VCaP (cell line): ENCODE data around the gene SOX5.

Source experiments
- H3K27ac ChIP-seq: fragments of 450-650 bp; 2 replicates; pipeline ENCODE4 v1.5.1; 2017
- CTCF ChIP-seq: fragments of 450-650 bp; conservative IDR thresholded peaks from 2 replicates; pipeline ENCODE4 v1.5.1; 2017; ENCODE audit warnings: mild to moderate bottlenecking, moderate library complexity

Gene SOX5

GRCh38 chr12:23561364-23562345 is 387.8 kb downstream of the SOX5 start:
- TF ChIP-seq CTCF = no peak
- H3K27ac ChIP-seq = no peak overlapping the region

- no peak for TF ChIP-seq CTCF
- H3K27ac ChIP-seq = no peak overlapping the region
Observed at GRCh38 chr12:23560611-23561010, 388.9 kb downstream of the SOX5 start.

- TF ChIP-seq CTCF = no peak
- H3K27ac ChIP-seq = no peak overlapping the region
Observed at GRCh38 chr12:23559268-23559753, 390.2 kb downstream of the SOX5 start.

- H3K27ac ChIP-seq = no peak overlapping the region
Observed at GRCh38 chr12:23556661-23557060, 392.8 kb downstream of the SOX5 start.

GRCh38 chr12:23555825-23556207 is 393.7 kb downstream of the SOX5 start:
- no peak overlapping the region for H3K27ac ChIP-seq
- no peak for TF ChIP-seq CTCF

More at GRCh38 chr12:23556661-23557060, 392.8 kb downstream of the SOX5 start:
- TF ChIP-seq CTCF = no peak

GRCh38 chr12:23555180-23555824 is 394.2 kb downstream of the SOX5 start:
- H3K27ac ChIP-seq = no peak overlapping the region
- TF ChIP-seq CTCF = no peak

GRCh38 chr12:23552417-23552816 is 397.1 kb downstream of the SOX5 start:
- no peak for TF ChIP-seq CTCF
- H3K27ac ChIP-seq = no peak overlapping the region
